Stomach (tissue), 19 donors: Measurements from ENCODE around the gene SPRYD4. TPM values are rescaled to one million over a fixed set of nuclear protein-coding genes. Genes with fewer than 3 reads are reported as not detected.
A peak's percentile ranks its signal among the peaks of the same experiment; 100 is the strongest.

Experiments
- DNase-seq, 2 donors: peaks; one replicate each; pipeline versions ENCODE4 v3.0.0 to v3.0.0-alpha.2; 2013 to 2019
- H3K27ac ChIP-seq, 5 donors: fragments of 200-600 bp in 4 of 5; sonication (generic) in 4 of 5; one replicate each; pipeline ENCODE4 v1.5.1; 2013 to 2019; ENCODE audit warnings: mild to moderate bottlenecking in 1 of 5, moderate library complexity in 1 of 5
- H3K27me3 ChIP-seq, 3 donors: fragments of 200-600 bp; sonication (generic); one replicate each; pipeline ENCODE4 v1.5.1; 2017 to 2019; ENCODE audit warnings: mixed run types in 1 of 3
- H3K36me3 ChIP-seq, 4 donors: fragments of 200-600 bp; sonication (generic); 1 replicate in 3 of 4; 2 replicates in 1 of 4; pipeline ENCODE4 v1.5.1; 2016 to 2019
- H3K4me1 ChIP-seq, 4 donors: fragments of 200-600 bp; sonication (generic); one replicate each; pipeline ENCODE4 v1.5.1; 2016 to 2019
- H3K4me3 ChIP-seq, 4 donors: fragments of 200-600 bp; sonication (generic) in 3 of 4; one replicate each; pipeline ENCODE4 v1.5.1; 2016 to 2019; ENCODE audit warnings: mild to moderate bottlenecking in 1 of 4
- H3K9me3 ChIP-seq, 4 donors: fragments of 200-600 bp; sonication (generic); one replicate each; pipeline ENCODE4 v1.5.1; 2016 to 2019
- EP300 ChIP-seq: sonication (generic); formaldehyde crosslinking; IDR thresholded peaks from one replicate; pipeline ENCODE4 v1.6.1; 2017; ENCODE audit warnings: antibody characterized with exemption
- POLR2A ChIP-seq, 4 donors: fragments of 450-650 bp; IDR thresholded peaks; one replicate each; pipeline ENCODE4 v1.6.1; 2016; ENCODE audit warnings: antibody characterized with exemption in 4 of 4, control low read depth in 2 of 4, mild to moderate bottlenecking in 1 of 4, moderate library complexity in 1 of 4
- POLR2AphosphoS5 ChIP-seq, 3 donors: sonication (generic); formaldehyde crosslinking; IDR thresholded peaks; one replicate each; pipeline ENCODE4 v1.6.1; 2016; ENCODE audit warnings: antibody characterized with exemption in 3 of 3
- WGBS, 5 donors: extraction: QIAGEN DNeasy Blood & Tissue Kit in 3 of 5; methylation state at CpG; one replicate each; pipeline versions ENCODE4 v1.1.5 to v1.1.7; 2013 to 2018; 5-methylcytosine and 5-hydroxymethylcytosine counted together
- intact Hi-C: fragments of 100-400 bp; cut with DNase I; formaldehyde crosslinking; loops from one replicate; pipeline ENCODE4 v1.15.1; 2023; ENCODE audit warnings: low total_unique reads
- long read RNA-seq, 10 donors: transcript quantifications; one replicate each; lab custom pipeline, GENCODE V29; 2026
- polyA plus RNA-seq, 3 donors: library from polyadenylated mRNA; stranded (reverse); fragments of 200-250 nt; gene quantifications; one replicate each; pipeline ENCODE4 v1.2.3, GENCODE V29; 2013
- total RNA-seq, 5 donors: library from RNA; depleted of rRNA; stranded (reverse); fragments of >200 nt; gene quantifications; one replicate each; pipeline versions ENCODE4 v1.1.0 to v1.2.3, GENCODE V29; 2014 to 2016
- TF ChIP-seq, protein P1 (sequence below), 7 experiments: fragments of 450-650 bp in 4 of 7; fragments of 200-600 bp in 3 of 7; sonication (generic) in 3 of 7; IDR thresholded peaks; one replicate each; pipeline ENCODE4 v1.5.1; 2016 to 2019; ENCODE audit warnings: antibody characterized with exemption in 7 of 7, control low read depth in 2 of 7, mild to moderate bottlenecking in 1 of 7
- donor health status: healthy with polysubstance abuse.
- donor health status: Bipolar disorder and iron deficiency.
- donor health status: healthy.

SPRYD4 gene
- total RNA-seq (1 to 10 TPM in 4 of 5 donors, under 1 TPM in 1; 0.29 to 5.8 (median 3.5) TPM), polyA plus RNA-seq (1 to 10 TPM; 1.8 to 2.1 (median 2.0) TPM)
- long read RNA-seq, donor 1, full-length matches to known transcripts, result 4 of 4 reads
- long read RNA-seq, donor 1, partial matches to known transcripts, result 0 of 4 reads
- long read RNA-seq, donor 1, other reads (novel, unspliced or antisense), result 0 of 4 reads
- long read RNA-seq, donor 2, full-length matches to known transcripts, result 7 of 7 reads
- long read RNA-seq, donor 2, partial matches to known transcripts, result 0 of 7 reads
- long read RNA-seq, donor 2, other reads (novel, unspliced or antisense), result 0 of 7 reads
- long read RNA-seq, donor 3, full-length matches to known transcripts, result 6 of 6 reads
- long read RNA-seq, donor 3, partial matches to known transcripts, result 0 of 6 reads
- long read RNA-seq, donor 3, other reads (novel, unspliced or antisense), result 0 of 6 reads
- long read RNA-seq, donor 4, full-length matches to known transcripts, result 1 of 1 reads
- long read RNA-seq, donor 4, partial matches to known transcripts, result 0 of 1 reads
- long read RNA-seq, donor 4, other reads (novel, unspliced or antisense), result 0 of 1 reads
- long read RNA-seq, donor 5, full-length matches to known transcripts, result 6 of 6 reads
- long read RNA-seq, donor 5, partial matches to known transcripts, result 0 of 6 reads
- long read RNA-seq, donor 5, other reads (novel, unspliced or antisense), result 0 of 6 reads
- long read RNA-seq, donor 6, full-length matches to known transcripts, result 19 of 19 reads
- long read RNA-seq, donor 6, partial matches to known transcripts, result 0 of 19 reads
- long read RNA-seq, donor 6, other reads (novel, unspliced or antisense), result 0 of 19 reads
- long read RNA-seq, donor 7, full-length matches to known transcripts, result 6 of 6 reads
- long read RNA-seq, donor 7, partial matches to known transcripts, result 0 of 6 reads
- long read RNA-seq, donor 7, other reads (novel, unspliced or antisense), result 0 of 6 reads
- long read RNA-seq, donor 8, full-length matches to known transcripts, result 8 of 17 reads
- long read RNA-seq, donor 8, partial matches to known transcripts, result 9 of 17 reads
- long read RNA-seq, donor 8, other reads (novel, unspliced or antisense), result 0 of 17 reads
- long read RNA-seq, donor 9, full-length matches to known transcripts, result 5 of 5 reads
- long read RNA-seq, donor 9, partial matches to known transcripts, result 0 of 5 reads
- long read RNA-seq, donor 9, other reads (novel, unspliced or antisense), result 0 of 5 reads
- long read RNA-seq, donor 10, full-length matches to known transcripts, result 1 of 1 reads
- long read RNA-seq, donor 10, partial matches to known transcripts, result 0 of 1 reads
- long read RNA-seq, donor 10, other reads (novel, unspliced or antisense), result 0 of 1 reads

DNA sequence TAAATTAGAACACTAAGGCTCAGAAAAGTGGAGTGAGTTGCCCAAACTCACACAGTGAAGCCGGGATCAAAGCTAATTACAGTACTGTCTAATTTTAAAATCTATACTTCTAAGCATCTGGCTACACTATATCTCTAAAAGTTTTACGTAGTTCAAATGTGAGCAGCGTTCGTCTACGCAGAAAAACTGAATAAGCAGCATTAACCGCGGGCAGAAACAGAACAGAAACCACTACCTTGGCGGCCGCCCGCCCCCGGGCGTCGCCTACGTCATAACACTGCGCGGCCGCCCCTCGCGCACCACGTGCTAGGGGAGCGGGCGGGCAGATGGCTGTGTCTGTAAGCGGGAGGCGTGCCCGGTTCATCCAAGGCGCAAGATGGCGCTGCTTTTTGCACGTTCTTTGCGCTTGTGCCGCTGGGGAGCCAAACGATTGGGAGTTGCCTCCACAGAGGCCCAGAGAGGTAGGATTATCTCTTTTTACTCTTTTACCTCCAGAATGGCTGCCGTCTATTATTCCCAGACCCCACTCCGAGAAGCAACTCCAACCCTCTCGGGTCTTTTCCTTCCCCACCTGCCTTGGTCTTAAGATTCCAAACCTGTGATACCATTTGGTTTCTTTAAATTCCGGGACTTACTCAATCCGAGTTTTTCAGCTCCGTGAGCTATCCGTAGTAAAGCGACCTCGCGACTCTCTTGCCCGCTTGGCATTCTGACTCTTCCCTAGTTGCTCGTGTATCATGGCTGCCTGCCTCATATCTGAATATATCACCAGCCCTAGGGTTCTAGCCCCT lies at the start of gene SPRYD4:
TSS of gene SPRYD4 (plus strand) at position 363 of the 791 bp plus-strand sequence. CDS start at position 377, 14 bp downstream.
- peak; percentile 95 to 98 for DNase-seq
- intact Hi-C loops, result no loop called here
- no peaks in the 10 kb centered on the region for H3K27me3 ChIP-seq

DNA sequence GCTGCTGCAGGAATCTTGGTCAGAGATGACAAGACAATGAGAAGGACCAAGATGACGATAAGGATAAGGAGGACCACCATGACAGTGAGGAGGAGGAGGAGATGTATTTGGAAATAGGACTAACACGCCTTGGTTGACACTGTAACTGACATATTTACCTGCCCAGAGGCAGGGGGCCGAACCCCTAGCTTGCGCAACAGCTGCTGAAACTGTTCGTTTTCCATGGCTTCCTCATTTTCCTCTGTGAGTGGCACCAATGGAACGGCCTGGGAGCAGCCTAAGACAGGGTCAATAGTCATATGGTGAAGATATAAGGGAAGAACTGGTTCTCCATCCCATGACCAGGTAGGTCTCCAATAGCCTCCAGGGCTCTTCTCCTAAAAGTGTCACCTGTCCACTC lies 48.0 kb upstream of the SPRYD4 start:
- no peak for DNase-seq
- H3K9me3 ChIP-seq, result no peaks in the 10 kb centered on the region
- no peaks in the 10 kb centered on the region for H3K4me1 ChIP-seq
- H3K36me3 ChIP-seq, result peaks cover 8 to 77% (median 66%) of the 10 kb centered on the region in 4 donors
- WGBS, 5 donors, result 80 to 86% (median 83%) methylated on average over 6 of the region's 6 CpGs
- H3K27me3 ChIP-seq, result no peaks in the 10 kb centered on the region
- intact Hi-C loops, result no loop called here
- TF ChIP-seq, protein P1, sequence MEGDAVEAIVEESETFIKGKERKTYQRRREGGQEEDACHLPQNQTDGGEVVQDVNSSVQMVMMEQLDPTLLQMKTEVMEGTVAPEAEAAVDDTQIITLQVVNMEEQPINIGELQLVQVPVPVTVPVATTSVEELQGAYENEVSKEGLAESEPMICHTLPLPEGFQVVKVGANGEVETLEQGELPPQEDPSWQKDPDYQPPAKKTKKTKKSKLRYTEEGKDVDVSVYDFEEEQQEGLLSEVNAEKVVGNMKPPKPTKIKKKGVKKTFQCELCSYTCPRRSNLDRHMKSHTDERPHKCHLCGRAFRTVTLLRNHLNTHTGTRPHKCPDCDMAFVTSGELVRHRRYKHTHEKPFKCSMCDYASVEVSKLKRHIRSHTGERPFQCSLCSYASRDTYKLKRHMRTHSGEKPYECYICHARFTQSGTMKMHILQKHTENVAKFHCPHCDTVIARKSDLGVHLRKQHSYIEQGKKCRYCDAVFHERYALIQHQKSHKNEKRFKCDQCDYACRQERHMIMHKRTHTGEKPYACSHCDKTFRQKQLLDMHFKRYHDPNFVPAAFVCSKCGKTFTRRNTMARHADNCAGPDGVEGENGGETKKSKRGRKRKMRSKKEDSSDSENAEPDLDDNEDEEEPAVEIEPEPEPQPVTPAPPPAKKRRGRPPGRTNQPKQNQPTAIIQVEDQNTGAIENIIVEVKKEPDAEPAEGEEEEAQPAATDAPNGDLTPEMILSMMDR (IDR thresholded peaks at IDR 0.05), result no peak
- TF ChIP-seq EP300, result no peak
- TF ChIP-seq POLR2AphosphoS5 (IDR thresholded peaks at IDR 0.05), result no peak
- TF ChIP-seq POLR2A (IDR thresholded peaks at IDR 0.05), result no peak
- no peak overlapping the region for H3K4me3 ChIP-seq
- H3K27ac ChIP-seq, result no peak overlapping the region

More for the DNA sequence above, at the start of gene SPRYD4:
- Histone ChIP-seq H3K9me3 (no peaks in the 10 kb centered on the region), H3K4me1 (peaks cover 22 to 48% (median 32%) of the 10 kb centered on the region in 4 donors), H3K36me3 (peaks cover 0 to 20% (median 4%) of the 10 kb centered on the region in 4 donors), H3K4me3 (peak within 1 kb of the TSS; percentile 80 to 96 (median 90)), H3K27ac (peak within 1 kb of the TSS; percentile 85 to 95 (median 93))
- TF ChIP-seq POLR2AphosphoS5 (IDR thresholded peaks at IDR 0.05) (peak; percentile 93 to 98 (median 94)), POLR2A (IDR thresholded peaks at IDR 0.05) (peak in 2 of 4 donors; percentile 49 to 67), EP300 (no peak)
- TF ChIP-seq, protein P1 (IDR thresholded peaks at IDR 0.05), result peak in 3 of 7 experiments; percentile 11 to 54 (median 39)
- WGBS, 5 donors, result 0 to 1% (median 1%) methylated on average over 36 to 43 of the region's 43 CpGs

DNA sequence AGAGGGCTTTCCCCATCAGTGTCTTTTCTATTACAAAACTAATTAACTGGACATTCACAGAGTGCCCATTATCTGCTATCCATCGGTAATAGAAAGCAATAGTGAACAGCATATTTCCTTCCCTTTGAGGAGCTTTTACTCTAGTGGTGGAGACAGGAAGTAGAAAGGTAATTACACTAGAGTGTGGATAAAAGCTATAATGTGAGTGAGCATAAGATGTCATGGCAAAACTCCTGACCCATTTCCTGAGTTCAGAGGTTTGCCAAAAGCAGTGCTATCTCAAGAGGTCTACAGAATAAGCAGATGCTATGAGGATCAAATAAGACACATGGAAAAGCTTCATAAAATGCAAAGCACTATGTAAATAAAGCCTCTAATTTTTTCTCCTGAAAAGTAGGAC lies 43.2 kb upstream of the SPRYD4 start:
- Histone ChIP-seq H3K4me3 (no peak overlapping the region), H3K27ac (no peak overlapping the region), H3K27me3 (no peaks in the 10 kb centered on the region), H3K36me3 (peaks cover 12 to 91% (median 80%) of the 10 kb centered on the region in 4 donors), H3K9me3 (no peaks in the 10 kb centered on the region), H3K4me1 (no peaks in the 10 kb centered on the region)
- DNase-seq, result no peak
- TF ChIP-seq, protein P1 (IDR thresholded peaks at IDR 0.05), result no peak
- intact Hi-C loops, result no loop called here
- 75 to 94% (median 87%) methylated on average over 1 of the region's 1 CpG for WGBS, 5 donors
